GM11168 (cell line): Measurements from ENCODE around the gene STAT5A.

Experiments
- in situ Hi-C: fragments of 300-500 bp; cut with MboI; formaldehyde crosslinking; loops from one replicate; pipeline ENCODE4 v1.12.0; 2022; ENCODE audit warnings: low sequenced_read_pairs; ENCODE audit not compliant: unreplicated experiment

The STAT5A gene

DNA sequence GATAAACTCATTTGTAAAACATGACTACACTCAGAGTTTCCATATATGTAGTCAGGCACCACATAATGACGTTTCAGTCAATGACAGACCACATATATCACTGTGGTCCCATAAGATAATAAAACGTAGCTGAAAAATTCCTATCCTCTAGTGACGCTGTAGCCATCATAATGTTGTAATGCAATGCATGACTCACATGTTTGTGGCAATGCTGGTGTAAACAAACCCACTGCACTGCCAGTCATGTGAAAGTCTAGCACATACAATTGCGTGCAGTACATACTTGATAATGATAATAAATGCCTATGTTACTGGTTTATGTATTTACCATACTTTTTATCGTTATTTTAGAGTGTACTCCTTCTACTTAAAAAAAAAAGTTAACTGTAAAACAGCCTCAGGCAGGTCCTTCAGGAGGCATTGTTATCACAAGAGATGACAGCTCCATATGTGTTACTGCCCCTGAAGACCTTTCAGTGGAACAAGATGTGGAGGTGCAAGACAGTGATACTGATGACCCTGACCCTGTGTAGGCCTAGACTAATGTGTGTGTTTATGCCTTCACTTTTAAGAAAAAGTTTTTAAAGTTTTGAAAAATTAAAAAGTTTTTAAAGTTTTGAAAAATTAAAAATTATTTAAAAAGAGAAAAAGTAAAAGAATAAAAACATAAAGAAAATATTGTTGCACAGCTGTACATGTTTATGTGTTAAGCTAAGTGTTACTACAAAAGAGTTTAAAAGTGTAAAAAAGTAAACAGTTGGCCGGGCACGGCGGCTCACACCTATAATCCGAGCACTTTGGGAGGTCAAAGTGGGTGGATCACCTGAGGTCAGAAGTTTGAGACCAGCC lies 21.2 kb upstream of the STAT5A start:
- in situ Hi-C loops = no loop called here

DNA sequence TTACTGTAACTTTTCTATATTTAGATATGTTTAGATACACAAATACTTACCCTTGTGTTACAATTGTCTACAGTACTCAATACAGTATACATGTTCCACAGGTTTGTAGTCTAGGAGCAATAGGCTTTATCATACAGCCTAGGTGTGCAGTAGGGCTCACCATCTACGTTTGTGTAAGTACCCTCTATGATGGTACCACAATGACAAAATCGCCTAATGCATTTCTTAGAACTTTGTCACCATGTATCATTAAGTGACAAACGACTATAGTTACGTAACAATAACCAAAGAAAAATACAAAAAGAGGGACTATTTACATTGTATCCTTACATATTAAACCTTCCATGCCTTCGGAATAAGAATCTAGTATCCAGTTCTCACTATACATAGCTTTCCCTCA lies 20.1 kb upstream of the STAT5A start:
- in situ Hi-C loops = no loop called here

DNA sequence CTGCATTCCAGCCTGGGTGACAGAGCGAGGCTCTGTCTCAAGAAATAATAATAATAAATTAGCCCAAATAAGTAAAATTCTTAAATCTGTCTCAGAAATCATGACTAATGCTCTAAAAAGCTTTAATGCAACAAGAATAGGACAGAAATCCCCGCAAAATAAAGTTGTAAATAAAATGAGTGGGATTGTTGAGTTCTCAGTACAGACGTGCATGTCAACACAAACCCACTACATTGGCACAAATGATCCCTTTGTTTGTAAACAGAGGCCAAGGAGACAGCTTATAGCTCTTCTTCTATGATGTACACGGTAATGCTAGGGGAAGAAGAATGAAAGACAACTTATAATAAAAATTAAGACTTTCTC lies 18.1 kb upstream of the STAT5A start:
- in situ Hi-C loops = no loop called here

DNA sequence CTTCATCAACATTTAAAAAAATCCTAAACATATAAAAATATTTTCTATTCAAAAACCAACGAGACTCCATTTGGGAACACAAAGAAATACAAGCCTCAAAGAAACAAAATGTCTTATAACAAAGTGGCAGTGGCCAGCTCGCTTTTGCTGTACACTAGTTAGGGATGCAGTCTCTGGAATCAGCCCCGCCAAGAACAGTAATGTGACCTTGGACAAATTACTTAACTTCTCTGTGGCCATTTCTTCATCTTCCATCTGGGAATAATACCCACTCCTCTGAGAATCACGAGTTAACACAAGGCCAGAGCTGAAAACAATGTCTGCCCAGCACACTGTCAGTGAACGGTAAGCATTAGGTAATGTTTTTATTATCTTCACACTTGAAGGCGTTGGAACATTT lies 17.7 kb upstream of the STAT5A start:
- in situ Hi-C loops = no loop called here

DNA sequence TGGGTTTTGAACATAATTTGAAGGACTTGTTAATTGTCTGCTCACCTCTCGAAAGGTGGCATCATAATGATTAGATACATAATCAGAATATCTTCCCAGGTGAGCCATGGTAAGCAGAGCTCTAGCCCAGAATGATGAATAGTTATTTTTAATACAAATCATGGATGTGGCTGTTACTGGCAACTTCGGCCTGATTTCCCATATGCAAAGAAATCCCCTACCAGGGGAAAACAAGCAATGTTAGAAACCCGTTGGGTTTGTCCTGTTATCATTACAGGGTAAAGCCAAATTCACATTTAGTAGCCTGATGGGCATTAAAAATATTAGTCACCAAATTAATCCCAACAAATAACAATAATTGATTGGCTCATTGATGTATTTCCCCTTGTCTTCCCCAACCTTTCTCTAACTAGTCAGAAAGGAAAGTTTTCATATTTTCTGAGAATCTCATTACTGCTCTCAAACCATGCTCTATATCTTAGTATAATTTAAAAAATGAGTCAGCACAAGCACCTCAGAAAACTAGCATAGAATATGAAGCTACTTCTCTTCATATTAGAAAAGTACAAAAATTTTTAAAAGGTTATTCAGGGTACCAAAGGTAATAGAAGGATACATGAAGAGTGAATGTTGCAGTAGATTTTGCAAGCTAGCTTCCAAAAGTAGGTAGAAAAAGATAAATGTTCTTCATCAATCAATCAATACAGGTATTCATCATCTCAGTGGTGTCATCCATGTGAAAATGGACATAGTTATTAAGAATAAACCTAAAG lies 17.1 kb upstream of the STAT5A start:
- in situ Hi-C loops = no loop called here

DNA sequence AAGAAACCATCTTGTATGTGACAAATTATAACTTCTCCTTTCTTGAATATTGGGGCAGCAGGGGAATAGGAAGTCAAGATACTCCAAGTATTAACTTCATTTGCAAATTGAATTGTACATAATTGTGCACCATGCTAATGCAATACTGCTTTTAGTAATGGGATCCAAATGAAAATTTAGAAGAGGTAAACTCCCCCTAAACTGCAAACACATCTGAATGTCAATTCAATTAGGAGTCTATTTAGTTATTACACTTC lies 16.6 kb upstream of the STAT5A start:
- in situ Hi-C loops = no loop called here

DNA sequence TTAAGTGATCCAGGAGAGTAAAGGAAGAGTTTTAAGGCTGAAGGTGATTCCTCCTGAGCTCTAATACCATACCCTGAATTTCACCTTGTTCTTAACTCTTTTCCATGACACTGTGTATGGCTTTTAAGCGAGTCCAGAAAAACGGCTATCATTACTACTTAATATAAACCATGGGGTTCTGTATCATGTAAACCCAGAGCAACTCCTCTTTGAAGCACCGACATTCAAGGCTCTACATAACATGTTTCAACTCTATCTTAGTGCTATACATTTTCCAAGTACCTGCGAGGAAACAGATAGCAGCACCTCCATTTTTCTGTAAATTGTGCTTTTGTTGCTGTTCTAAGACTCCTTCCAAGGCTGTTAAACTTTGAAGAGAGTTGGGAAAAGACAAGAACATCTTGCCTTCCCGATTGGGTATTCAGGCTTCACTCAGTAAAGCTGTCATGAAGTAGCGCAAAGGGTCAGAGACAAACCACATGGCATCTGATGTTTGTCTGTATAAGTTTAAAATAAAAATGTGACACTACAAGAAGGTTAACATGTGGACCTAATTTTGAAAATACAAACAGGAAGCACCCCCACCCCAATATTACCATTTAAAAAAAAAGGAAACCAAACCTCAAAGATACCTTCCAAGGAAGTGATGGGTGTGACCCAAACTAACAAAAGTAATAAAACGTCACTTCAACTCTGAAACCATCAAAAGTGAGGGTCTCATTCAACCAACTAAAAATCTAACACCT lies 16.0 kb upstream of the STAT5A start:
- in situ Hi-C loops = no loop called here

DNA sequence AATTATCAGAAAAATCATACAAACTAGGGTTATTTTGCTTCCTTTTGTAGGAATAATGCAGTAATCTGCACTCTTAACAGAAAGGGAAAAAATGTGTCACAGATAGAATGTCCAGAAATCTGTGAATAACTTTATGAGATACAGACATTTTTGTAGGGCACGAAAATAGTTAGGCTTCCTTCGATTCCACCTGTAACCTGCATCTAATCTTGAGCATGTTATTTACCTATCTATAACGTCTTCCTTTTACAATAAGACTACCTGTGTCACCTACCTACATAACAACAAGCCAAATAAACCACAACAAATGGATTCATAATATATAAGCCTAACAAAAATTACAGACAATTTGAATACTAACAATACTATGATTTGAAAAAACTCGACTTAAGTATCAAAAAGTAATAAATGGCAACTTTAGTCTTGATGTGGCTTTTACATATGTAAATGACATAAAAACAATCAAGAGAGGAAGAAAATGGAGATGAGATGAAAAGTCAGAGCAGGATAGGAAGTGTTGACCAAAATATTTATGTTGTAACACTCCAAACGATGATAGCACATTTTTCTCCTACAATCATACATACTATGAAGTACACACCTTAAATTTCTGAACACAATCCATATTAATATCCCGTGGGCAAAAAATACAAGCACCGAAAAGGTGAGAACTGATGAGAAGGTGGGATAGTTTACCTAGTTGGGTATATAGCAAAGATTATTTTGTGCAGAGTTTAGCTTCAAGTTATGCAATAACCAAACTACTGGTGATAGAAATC lies 14.6 kb upstream of the STAT5A start:
- in situ Hi-C loops = no loop called here

DNA sequence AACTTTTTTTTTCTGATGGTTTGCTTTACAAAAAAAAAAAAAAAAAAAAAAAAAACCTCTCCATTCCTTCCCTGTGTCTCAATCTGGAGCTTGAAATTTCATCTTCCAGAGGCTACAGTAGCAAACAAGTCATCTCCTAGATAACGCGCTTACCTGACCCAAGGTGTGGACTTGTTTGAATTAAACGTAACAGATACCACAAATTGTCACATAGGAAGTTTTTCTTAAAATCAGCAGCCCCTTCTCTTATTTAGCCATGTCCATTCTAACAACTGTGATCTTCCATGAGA lies 14.1 kb upstream of the STAT5A start:
- in situ Hi-C loops = no loop called here

DNA sequence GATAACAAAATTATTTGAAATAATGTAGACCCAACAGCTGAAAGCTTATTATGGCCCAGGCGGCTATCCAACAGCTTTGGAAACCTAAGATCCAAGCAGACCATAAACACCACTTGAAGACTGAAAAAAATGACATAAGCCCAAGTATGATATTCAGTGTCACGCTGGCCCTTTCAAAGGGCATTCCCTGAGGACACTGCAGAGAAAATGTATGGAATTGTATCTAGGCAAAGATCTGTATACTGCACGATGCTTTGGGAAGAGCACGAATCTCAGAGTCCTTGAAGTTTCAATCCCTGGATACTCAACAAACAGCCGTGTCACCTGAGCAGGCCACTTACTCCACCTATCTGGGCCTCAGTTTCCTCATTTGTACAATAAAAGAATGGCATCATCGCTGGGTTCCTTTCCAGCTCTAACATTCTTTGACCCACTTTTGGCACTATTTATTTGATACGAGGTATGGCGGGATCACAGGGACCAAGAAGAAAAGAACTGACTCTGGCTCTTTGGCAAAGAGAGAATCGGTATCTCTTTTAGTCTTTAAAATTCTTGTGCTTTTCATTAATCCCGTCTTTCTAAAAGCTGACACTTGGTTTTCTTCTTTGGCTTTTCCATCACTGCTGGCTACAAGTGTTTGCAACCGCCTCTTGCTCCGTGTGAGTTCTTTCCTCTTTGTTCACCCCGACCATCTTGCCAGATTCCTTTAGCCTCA lies 13.3 kb upstream of the STAT5A start:
- in situ Hi-C loops = no loop called here

DNA sequence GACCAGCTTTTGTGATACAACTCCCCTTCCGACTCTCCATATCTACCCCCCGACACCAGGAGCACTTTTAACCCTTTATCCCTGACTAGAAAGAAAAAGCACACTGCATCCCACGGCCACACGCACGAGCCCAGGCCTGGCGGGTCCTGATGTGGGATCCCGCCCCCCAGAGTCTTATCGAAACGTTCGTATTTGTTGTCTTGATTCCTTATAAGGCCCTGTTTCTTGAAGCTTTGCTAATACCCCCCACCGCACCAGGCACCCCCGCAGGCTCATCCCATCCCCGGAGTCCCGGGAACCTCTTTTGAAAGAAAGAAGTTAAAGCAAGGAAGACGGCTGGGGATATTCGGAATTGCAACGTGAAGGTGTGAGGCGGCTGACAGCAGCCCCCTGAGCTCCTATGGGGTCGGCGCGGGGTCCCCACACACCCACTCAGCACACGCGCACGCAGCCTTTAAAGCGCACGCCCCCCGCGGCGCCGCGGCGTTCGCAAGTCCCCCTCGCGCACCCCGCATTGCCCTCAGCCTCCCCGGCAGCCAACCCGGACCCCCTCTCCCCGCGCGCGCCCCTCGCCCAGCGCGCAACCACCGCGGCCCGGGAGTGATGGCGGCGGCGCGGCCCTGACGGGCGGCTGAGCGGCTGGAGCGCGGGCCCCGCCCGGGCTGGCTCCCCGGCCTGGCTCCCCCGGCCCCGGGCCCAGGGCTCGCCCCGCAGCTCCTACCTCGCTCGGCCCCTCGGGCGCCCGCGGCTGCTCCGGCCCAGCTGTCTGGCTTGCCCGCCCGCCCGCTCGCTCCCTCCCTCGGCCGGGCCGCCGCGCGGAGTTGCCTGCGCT lies 12.6 kb upstream of the STAT5A start:
- in situ Hi-C loops = no loop called here

DNA sequence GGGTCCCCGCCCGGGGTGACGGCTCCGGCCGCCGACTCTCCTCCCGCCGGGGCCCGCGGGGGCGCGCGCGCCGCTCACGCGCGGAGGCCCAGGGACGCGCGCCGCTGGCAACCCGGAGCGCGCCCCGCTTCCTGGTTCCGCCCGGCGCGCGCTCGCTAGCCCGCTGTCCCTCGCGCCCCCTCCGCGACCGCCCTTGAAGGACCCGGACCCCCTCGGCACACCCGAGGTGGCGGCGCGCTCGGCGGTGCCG lies 12.0 kb upstream of the STAT5A start, which contains the start of gene STAT5B:
Gene STAT5B, minus strand, starts transcription at position 33 of the 250 bp plus-strand sequence. CDS start 44,264 bp downstream, outside the sequence.
- in situ Hi-C loops = no loop called here

DNA sequence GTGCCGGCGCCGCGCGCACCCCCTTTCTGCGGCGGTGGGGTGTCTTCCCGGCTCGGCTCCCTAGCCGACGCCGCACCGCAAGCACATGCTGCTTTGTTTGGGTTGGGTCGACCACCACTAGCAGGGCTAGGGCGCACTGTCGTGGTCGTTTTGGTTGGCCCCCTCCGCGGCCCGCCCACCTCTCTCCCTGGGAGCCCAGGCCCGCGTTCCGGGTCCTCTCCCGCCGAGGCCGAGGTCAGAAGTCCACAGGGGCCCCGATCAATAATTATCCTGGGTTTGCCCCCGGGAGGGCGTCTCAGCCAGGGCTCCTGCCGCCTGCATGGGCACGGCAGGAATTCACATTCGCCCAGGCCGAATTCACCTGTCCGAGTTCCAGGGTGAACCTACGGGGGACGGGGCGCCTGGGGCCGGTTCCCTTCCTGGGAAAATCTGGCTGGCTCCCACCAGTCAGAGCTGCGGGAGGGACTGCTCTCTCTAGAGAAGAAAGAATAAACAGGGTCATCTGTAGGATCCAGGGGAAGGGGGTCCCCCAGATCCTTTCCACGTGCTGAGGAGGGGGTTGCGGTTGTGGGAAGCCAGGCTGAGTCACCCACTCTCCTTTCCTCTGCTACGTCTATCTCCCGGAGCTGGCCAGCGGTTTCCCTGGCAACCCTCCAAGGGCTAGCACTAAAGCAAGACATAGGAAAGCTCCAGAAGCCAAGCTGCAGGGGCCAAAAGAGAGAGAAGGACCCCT lies 11.5 kb upstream of the STAT5A start:
- in situ Hi-C loops = no loop called here

DNA sequence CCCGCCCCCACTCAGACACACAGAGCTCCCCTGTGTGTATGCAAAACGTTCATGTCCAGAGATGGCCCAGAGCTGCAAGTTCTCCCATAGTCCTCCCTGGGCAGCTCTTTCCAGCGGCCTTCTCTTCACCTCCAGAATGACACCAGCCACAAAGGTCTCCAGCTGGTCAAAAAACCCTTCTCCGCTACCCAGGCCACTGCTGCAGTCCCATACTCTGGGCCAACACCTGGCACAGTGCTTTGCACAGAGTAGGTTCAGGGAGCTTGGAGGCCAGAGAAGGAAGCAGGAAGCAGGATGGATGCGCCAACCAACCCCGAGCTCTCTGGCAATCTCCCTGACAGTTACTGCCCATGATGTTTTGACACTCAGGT lies 11.0 kb upstream of the STAT5A start:
- in situ Hi-C loops = no loop called here

DNA sequence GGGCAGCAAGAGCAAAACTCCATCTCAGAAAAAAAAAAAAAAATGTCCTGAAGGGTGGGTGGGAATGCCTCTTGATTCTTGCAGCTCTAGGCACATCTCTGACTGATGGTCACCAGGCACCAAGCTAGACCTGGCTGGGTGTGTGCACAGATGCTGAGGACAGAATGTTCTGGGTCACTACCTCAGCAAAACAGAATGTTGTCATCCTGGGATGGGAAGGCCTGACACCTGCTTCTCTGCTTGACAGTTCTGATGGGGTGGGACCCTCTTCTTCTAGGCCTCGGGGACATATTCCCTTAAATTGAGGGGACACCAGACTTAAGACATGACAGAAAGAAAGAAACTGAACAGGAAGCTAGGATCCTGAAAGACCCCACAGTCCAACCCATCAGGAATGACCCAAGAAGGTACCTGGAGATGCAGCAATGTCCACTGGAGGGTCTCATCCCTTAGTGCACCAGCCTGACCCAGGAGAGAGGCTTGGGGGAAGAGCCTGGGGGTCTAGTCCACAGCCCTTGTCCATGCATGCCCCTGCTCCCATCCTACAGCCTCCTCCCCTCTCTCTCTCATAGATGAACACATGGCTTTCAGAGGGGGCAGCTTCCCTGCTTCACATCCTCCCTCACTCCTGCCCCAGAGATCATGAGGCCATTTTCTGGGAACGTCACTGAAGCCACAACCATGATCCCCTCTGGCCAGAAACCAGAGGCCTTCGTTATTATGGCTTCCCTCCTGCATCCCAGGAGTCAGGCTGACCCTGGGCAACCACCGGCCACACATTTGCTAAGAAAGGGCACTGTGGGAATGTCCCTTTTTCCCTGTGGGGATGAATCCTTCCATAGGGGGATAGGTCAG lies 8.3 kb upstream of the STAT5A start:
- in situ Hi-C loops = no loop called here

DNA sequence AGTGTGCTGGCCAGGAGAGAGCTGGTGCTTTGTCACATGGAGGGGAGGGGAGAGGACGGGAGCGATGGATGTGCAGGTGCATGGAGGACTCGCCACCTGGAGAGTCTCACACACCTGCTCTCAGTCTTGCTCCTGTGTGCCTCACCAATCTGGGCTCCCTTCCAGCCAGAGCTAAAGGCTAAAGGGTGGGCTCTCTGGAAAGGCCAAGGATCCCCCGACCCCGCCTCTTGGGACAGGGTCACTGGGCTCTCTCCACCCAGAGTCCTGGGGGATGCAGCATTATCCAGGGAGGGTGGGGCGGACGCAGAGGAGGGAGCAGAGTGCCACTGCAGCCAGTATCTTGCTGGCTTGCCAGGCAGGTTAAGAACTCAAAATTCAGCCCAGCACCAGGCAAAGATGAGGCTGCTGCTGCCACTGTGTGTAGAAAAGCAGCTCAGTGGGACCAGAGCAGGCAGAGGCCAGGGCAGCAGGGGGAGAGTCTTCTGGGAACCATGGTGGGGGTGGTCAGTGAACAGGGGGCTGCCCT lies 6.7 kb upstream of the STAT5A start:
- in situ Hi-C loops = no loop called here

DNA sequence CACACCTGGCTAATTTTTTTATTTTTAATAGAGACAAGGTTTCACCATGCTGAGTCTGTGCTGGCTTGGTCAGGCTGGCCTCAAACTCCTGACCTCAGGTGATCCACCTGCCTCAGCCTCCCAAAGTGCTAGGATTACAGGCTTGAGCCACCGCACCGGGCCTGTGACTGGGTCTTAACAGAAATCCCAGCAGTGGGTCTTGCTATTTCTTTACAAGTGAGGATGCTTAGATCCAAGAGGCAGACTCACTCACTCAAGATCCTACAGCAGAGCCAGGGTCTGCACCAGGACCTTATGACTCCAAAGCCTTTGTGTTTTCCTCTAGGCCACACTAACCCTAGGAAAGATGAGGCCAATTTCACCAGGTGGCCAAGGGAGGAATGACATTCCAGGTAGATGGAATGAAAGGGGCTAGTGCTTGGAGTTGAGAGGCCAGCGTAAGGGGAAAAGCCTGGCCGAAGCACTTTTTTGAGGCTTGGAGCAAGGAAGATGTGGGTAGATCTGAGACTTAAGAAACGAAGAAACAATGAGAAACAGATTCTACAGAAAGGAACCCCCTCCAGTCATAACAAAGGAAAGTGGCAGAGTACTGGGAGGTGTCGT lies 5.7 kb upstream of the STAT5A start:
- in situ Hi-C loops = no loop called here
